Measurements from ENCODE around the gene CD300LG.

Gene CD300LG

GRCh38 chr17:43909537-43910231 is 62.7 kb downstream of the CD300LG start:
- DNase-seq = no peak

- DNase-seq = peak; percentile 26
Observed at GRCh38 chr17:43911904-43912303, 64.9 kb downstream of the CD300LG start.

- DNase-seq = no peak
Observed at GRCh38 chr17:43912635-43913304, 65.8 kb downstream of the CD300LG start.

All from RPMI8226 (cell line).